Sigmoid colon (tissue), 4 donors: Measurements from ENCODE around the gene ADGRF4.

Source experiments
- CTCF ChIP-seq, 4 experiments: fragments of 450-650 bp in 3 of 4; fragments of 200-600 bp in 1 of 4; IDR thresholded peaks; one replicate each; pipeline ENCODE4 v1.5.1; 2016 to 2019; ENCODE audit warnings: antibody characterized with exemption in 4 of 4, mild to moderate bottlenecking in 3 of 4, moderate library complexity in 2 of 4
- EP300 ChIP-seq, 4 donors: sonication (generic); formaldehyde crosslinking; IDR thresholded peaks; one replicate each; pipeline ENCODE4 v1.6.1; 2017; ENCODE audit warnings: antibody characterized with exemption in 4 of 4
- POLR2A ChIP-seq, 2 donors: fragments of 450-650 bp; IDR thresholded peaks; one replicate each; pipeline ENCODE4 v1.6.1; 2016; ENCODE audit warnings: antibody characterized with exemption in 2 of 2, mild to moderate bottlenecking in 2 of 2, moderate library complexity in 2 of 2
- POLR2AphosphoS5 ChIP-seq, 4 donors: sonication (generic); formaldehyde crosslinking; IDR thresholded peaks; one replicate each; pipeline ENCODE4 v1.6.1; 2017; ENCODE audit warnings: antibody characterized with exemption in 4 of 4

GRCh38 chr6:47740714-47741113 is 42.3 kb downstream of the ADGRF4 start:
- TF ChIP-seq CTCF (IDR thresholded peaks at IDR 0.05) (no peak), EP300 (IDR thresholded peaks at IDR 0.05) (no peak), POLR2A (IDR thresholded peaks at IDR 0.05) (no peak), POLR2AphosphoS5 (IDR thresholded peaks at IDR 0.05) (no peak)
